ENCODE measurements around the gene LRRC56.

LRRC56 gene

GRCh38 chr11:529728-530411, 7.5 kb upstream of the LRRC56 start:
- Mint-ChIP-seq H3K27ac (no peak overlapping the region), H3K36me3 (no peaks in the 10 kb centered on the region), H3K4me1 (no peaks in the 10 kb centered on the region), H3K27me3 (no peaks in the 10 kb centered on the region), H3K4me3 (no peak overlapping the region), H3K9me3 (no peaks in the 10 kb centered on the region)

GRCh38 chr11:530960-531831, 6.1 kb upstream of the LRRC56 start:
- Mint-ChIP-seq H3K4me3 (no peak overlapping the region), H3K36me3 (no peaks in the 10 kb centered on the region), H3K27ac (no peak overlapping the region), H3K4me1 (peaks cover 1% of the 10 kb centered on the region), H3K27me3 (no peaks in the 10 kb centered on the region), H3K9me3 (no peaks in the 10 kb centered on the region)

- Mint-ChIP-seq H3K4me1 (peaks cover 3% of the 10 kb centered on the region), H3K27ac (no peak overlapping the region), H3K4me3 (no peak overlapping the region), H3K9me3 (no peaks in the 10 kb centered on the region), H3K36me3 (no peaks in the 10 kb centered on the region), H3K27me3 (no peaks in the 10 kb centered on the region)
Observed at GRCh38 chr11:531919-532526, 5.3 kb upstream of the LRRC56 start.

GRCh38 chr11:532527-532985, 4.8 kb upstream of the LRRC56 start:
- Mint-ChIP-seq H3K27ac (no peak overlapping the region), H3K4me1 (peaks cover 3% of the 10 kb centered on the region), H3K36me3 (no peaks in the 10 kb centered on the region), H3K27me3 (no peaks in the 10 kb centered on the region), H3K9me3 (no peaks in the 10 kb centered on the region), H3K4me3 (no peak overlapping the region)

- peak overlapping the region; percentile 47 for H3K4me3 Mint-ChIP-seq
- H3K4me1 Mint-ChIP-seq: peaks cover 3% of the 10 kb centered on the region
- H3K27me3 Mint-ChIP-seq: no peaks in the 10 kb centered on the region
- H3K36me3 Mint-ChIP-seq: no peaks in the 10 kb centered on the region
- H3K27ac Mint-ChIP-seq: no peak overlapping the region
- no peaks in the 10 kb centered on the region for H3K9me3 Mint-ChIP-seq
Observed at GRCh38 chr11:532986-533585, 4.2 kb upstream of the LRRC56 start.

- Mint-ChIP-seq H3K27ac (no peak overlapping the region), H3K36me3 (no peaks in the 10 kb centered on the region), H3K4me1 (peaks cover 3% of the 10 kb centered on the region), H3K9me3 (no peaks in the 10 kb centered on the region), H3K4me3 (peak overlapping the region; percentile 47), H3K27me3 (no peaks in the 10 kb centered on the region)
Observed at GRCh38 chr11:533586-534395, 3.5 kb upstream of the LRRC56 start.

- no peaks in the 10 kb centered on the region for H3K36me3 Mint-ChIP-seq
- no peaks in the 10 kb centered on the region for H3K9me3 Mint-ChIP-seq
Observed at GRCh38 chr11:534396-535209, 2.7 kb upstream of the LRRC56 start.

GRCh38 chr11:535210-535518, 2.2 kb upstream of the LRRC56 start:
- Mint-ChIP-seq H3K4me1 (peaks cover 3% of the 10 kb centered on the region), H3K36me3 (no peaks in the 10 kb centered on the region), H3K27me3 (no peaks in the 10 kb centered on the region), H3K27ac (no peak overlapping the region), H3K9me3 (no peaks in the 10 kb centered on the region), H3K4me3 (no peak overlapping the region)

More at GRCh38 chr11:534396-535209, 2.7 kb upstream of the LRRC56 start:
- H3K27ac Mint-ChIP-seq: no peak overlapping the region
- H3K27me3 Mint-ChIP-seq: no peaks in the 10 kb centered on the region
- H3K4me1 Mint-ChIP-seq: peaks cover 3% of the 10 kb centered on the region
- peak overlapping the region; percentile 76 for H3K4me3 Mint-ChIP-seq

GRCh38 chr11:535519-536454, 1.5 kb upstream of the LRRC56 start, which contains the start of gene HRAS:
HRAS (minus strand) TSS chr11:535576.
- Mint-ChIP-seq H3K27me3 (no peaks in the 10 kb centered on the region), H3K9me3 (no peaks in the 10 kb centered on the region), H3K4me3 (peak within 1 kb of the TSS; percentile 96), H3K4me1 (peaks cover 3% of the 10 kb centered on the region), H3K27ac (peak within 1 kb of the TSS; percentile 90), H3K36me3 (no peaks in the 10 kb centered on the region)

GRCh38 chr11:537622-538430, 499 bp downstream of the LRRC56 start:
- no peaks in the 10 kb centered on the region for H3K36me3 Mint-ChIP-seq
- peak overlapping the region; percentile 64 for H3K4me3 Mint-ChIP-seq
- H3K27ac Mint-ChIP-seq: no peak overlapping the region

GRCh38 chr11:538431-539051, 1.2 kb downstream of the LRRC56 start:
- no peak overlapping the region for H3K27ac Mint-ChIP-seq
- no peak overlapping the region for H3K4me3 Mint-ChIP-seq
- H3K9me3 Mint-ChIP-seq: no peaks in the 10 kb centered on the region
- H3K36me3 Mint-ChIP-seq: no peaks in the 10 kb centered on the region
- H3K4me1 Mint-ChIP-seq: peaks cover 3% of the 10 kb centered on the region
- no peaks in the 10 kb centered on the region for H3K27me3 Mint-ChIP-seq

More at GRCh38 chr11:537622-538430, 499 bp downstream of the LRRC56 start:
- H3K4me1 Mint-ChIP-seq: peaks cover 3% of the 10 kb centered on the region
- H3K9me3 Mint-ChIP-seq: no peaks in the 10 kb centered on the region
- H3K27me3 Mint-ChIP-seq: no peaks in the 10 kb centered on the region

- Mint-ChIP-seq H3K27ac (no peak overlapping the region), H3K9me3 (no peaks in the 10 kb centered on the region), H3K4me3 (no peak overlapping the region), H3K36me3 (no peaks in the 10 kb centered on the region), H3K4me1 (peaks cover 3% of the 10 kb centered on the region), H3K27me3 (no peaks in the 10 kb centered on the region)
Observed at GRCh38 chr11:539971-540481, 2.7 kb downstream of the LRRC56 start.
